Breast epithelium (tissue), 3 donors: Measurements from ENCODE around the gene ATRNL1.

ENCODE experiments used
- POLR2A ChIP-seq: fragments of 450-650 bp; IDR thresholded peaks from one replicate; pipeline ENCODE4 v1.6.1; 2016; ENCODE audit warnings: antibody characterized with exemption, mild to moderate bottlenecking, moderate library complexity
- POLR2AphosphoS5 ChIP-seq, 3 donors: sonication (generic); formaldehyde crosslinking; IDR thresholded peaks; one replicate each; pipeline ENCODE4 v1.6.1; 2017; ENCODE audit warnings: antibody characterized with exemption in 3 of 3
- TF ChIP-seq, protein P1 (sequence below), 3 donors: fragments of 450-650 bp; IDR thresholded peaks; one replicate each; pipeline ENCODE4 v1.5.1; 2016 to 2017; ENCODE audit warnings: antibody characterized with exemption in 3 of 3, mild to moderate bottlenecking in 3 of 3, moderate library complexity in 3 of 3

DNA sequence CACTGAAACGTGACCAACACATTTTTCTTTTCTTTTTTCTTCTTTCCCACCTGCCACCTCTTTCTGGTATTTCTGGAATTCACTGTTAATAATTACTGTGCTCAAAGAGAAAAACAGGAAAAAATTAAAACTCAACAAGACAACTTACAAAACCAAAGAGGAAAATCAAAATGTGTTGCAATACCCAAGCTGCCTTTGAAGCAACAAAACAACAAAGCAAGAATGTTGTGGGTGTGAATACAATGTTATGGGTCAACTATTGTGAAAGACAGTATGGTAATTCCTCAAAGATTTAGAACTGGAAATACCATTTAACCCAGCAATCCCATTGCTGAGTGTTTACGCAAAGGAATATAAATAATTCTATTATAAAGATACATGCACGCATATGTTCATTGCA lies 764.7 kb downstream of the ATRNL1 start:
- TF ChIP-seq, protein P1, sequence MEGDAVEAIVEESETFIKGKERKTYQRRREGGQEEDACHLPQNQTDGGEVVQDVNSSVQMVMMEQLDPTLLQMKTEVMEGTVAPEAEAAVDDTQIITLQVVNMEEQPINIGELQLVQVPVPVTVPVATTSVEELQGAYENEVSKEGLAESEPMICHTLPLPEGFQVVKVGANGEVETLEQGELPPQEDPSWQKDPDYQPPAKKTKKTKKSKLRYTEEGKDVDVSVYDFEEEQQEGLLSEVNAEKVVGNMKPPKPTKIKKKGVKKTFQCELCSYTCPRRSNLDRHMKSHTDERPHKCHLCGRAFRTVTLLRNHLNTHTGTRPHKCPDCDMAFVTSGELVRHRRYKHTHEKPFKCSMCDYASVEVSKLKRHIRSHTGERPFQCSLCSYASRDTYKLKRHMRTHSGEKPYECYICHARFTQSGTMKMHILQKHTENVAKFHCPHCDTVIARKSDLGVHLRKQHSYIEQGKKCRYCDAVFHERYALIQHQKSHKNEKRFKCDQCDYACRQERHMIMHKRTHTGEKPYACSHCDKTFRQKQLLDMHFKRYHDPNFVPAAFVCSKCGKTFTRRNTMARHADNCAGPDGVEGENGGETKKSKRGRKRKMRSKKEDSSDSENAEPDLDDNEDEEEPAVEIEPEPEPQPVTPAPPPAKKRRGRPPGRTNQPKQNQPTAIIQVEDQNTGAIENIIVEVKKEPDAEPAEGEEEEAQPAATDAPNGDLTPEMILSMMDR (IDR thresholded peaks at IDR 0.05), result no peak
- TF ChIP-seq POLR2AphosphoS5 (IDR thresholded peaks at IDR 0.05) (no peak), POLR2A (no peak)
